ENCODE measurements around the gene DACH2. TPM values are rescaled to one million over a fixed set of nuclear protein-coding genes. Genes with fewer than 3 reads are reported as not detected.

The DACH2 gene
- total RNA-seq, 2 donors from 2014 or later, result not detected

GRCh38 chrX:86210772-86211171 is 62.5 kb downstream of the DACH2 start:
- ATAC-seq (no peak), DNase-seq (ENCODE audit: low spot score in 2 of 2) (no peak)
- H3K27ac Mint-ChIP-seq, result no peak overlapping the region
- no peaks in the 10 kb centered on the region for H3K9me3 Mint-ChIP-seq
- no peaks in the 10 kb centered on the region for H3K36me3 Mint-ChIP-seq

- no peak for DNase-seq (ENCODE audit: low spot score in 2 of 2)
- no peak for ATAC-seq
- Mint-ChIP-seq H3K9me3 (no peaks in the 10 kb centered on the region), H3K36me3 (no peaks in the 10 kb centered on the region), H3K27ac (no peak overlapping the region)
Measured at GRCh38 chrX:86215260-86215659, 67.0 kb downstream of the DACH2 start.

DNA sequence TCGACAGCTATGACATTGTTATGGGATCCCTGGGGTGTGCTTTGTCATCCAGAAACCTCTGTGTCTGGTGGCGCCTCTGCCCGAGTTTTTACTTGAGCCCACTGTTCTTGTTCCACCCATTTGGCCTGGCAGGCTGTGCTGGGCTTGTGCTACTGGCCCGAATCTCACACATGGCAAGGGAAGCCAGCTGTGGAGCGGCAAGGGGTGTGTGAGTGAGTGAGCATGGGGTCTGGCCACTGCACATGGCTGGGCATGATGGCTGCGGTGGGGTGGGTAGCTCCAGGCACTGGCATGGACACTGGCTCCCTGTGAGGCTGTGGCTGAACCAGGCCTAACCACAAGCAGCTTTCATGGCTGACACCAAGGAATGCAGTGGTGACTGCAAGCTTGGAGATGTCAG is 89.2 kb downstream of the DACH2 start:
- ATAC-seq (no peak), DNase-seq (ENCODE audit: low spot score in 2 of 2) (no peak)
- H3K27ac Mint-ChIP-seq, result no peak overlapping the region
- peaks cover 0 to 6% of the 10 kb centered on the region in 2 donors for H3K36me3 Mint-ChIP-seq
- peaks cover 0 to 9% of the 10 kb centered on the region in 2 donors for H3K9me3 Mint-ChIP-seq

DNA sequence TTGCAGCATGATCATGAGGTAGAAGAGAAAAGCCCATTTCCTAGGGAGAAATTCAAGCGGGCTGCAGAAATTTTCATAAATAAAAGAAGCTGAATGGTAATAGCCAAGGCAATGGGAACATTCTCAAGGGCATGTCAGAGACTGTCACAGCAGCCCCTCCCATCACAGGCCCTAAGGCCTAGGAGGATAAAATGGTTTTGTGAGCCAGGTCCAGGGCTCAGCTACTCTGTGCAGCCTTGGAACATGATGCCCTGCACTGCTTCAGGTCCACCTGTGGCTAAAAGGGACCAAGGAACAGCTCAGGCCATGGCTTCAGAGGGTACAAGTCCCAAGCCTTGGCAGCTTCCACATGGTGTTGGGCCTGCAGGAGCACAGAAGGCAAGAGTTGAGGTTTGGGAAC is 93.3 kb downstream of the DACH2 start:
- no peak for ATAC-seq
- peaks cover 0 to 15% of the 10 kb centered on the region in 2 donors for H3K9me3 Mint-ChIP-seq
- H3K36me3 Mint-ChIP-seq, result peaks cover 0 to 6% of the 10 kb centered on the region in 2 donors
- no peak for DNase-seq (ENCODE audit: low spot score in 2 of 2)
- no peak overlapping the region for H3K27ac Mint-ChIP-seq

DNA sequence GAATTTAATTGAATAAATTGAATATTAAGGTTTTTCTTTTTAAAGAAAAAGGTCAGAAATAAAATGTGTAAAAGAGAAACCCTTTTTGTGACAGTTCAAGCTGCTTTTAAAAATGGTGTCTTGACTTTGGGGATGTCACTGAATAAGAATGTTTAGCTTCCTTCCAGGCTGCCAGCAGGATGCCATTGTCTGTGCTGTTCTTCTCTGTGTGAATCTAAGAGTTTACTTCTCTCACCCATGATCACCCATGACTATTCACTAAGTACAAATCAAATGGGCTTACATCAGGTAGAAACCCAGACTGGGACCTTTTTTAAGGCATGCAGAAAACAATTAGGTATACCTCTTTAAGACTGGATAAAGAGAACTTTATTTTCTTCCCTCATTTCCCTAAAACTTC is 115.3 kb downstream of the DACH2 start:
- H3K36me3 Mint-ChIP-seq, result no peaks in the 10 kb centered on the region
- ATAC-seq (no peak), DNase-seq (ENCODE audit: low spot score in 2 of 2) (no peak)
- H3K9me3 Mint-ChIP-seq, result no peaks in the 10 kb centered on the region
- H3K27ac Mint-ChIP-seq, result no peak overlapping the region

- DNase-seq (ENCODE audit: low spot score in 2 of 2) (no peak), ATAC-seq (no peak)
- H3K27ac Mint-ChIP-seq, result no peak overlapping the region
- H3K36me3 Mint-ChIP-seq, result no peaks in the 10 kb centered on the region
- H3K9me3 Mint-ChIP-seq, result no peaks in the 10 kb centered on the region
Measured at GRCh38 chrX:86295293-86295692, 147.0 kb downstream of the DACH2 start.

DNA sequence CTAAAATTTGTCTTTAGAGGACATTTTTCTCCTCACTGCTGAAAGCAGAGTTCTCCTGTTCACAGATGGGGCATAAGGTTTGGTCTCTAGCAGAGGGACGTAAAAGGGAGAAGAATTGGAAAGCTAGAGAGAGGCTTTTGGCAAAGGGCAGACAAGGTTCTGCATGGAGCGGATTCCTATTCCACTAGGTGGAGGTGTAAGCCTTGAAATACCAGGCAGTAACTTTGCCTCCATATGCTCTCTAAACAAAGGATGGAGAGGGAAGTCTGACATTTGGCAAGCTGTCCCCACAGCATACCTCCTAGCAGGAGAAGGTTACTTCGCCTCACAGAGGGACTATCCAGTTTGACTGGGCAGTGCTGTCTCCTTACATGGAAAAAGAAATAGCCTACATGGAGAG is 174.7 kb downstream of the DACH2 start:
- H3K9me3 Mint-ChIP-seq, result peaks cover 9 to 21% of the 10 kb centered on the region in 2 donors
- ATAC-seq, result no peak
- peaks cover 6 to 9% of the 10 kb centered on the region in 2 donors for H3K36me3 Mint-ChIP-seq

GRCh38 chrX:86329174-86329573 is 180.9 kb downstream of the DACH2 start:
- H3K36me3 Mint-ChIP-seq, result no peaks in the 10 kb centered on the region
- DNase-seq (ENCODE audit: low spot score in 2 of 2) (no peak), ATAC-seq (no peak)
- H3K27ac Mint-ChIP-seq, result no peak overlapping the region
- peaks cover 4% of the 10 kb centered on the region in 2 donors for H3K9me3 Mint-ChIP-seq

More for the DNA sequence above, 174.7 kb downstream of the DACH2 start:
- H3K27ac Mint-ChIP-seq, result no peak overlapping the region
- DNase-seq (ENCODE audit: low spot score in 2 of 2), result no peak

DNA sequence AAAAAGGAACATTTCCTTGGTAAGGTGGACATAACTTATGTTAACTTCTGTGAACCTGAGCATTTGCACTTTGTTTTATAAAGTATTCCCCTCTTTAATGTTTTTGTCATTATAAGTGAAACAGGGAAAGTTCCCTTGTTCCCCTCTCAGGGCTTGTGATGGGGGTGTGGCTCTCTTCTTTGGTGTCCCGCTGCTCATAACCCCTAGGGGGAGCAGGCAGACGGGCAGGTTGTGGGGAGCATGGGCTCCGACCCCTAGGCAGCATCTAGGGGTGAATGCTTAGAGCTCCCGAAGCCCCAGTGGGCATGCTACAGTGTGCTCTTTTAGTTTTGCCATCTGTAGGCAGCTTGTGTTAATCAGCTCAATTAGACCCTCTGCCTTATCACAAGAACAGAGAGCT is 200.4 kb downstream of the DACH2 start:
- H3K27ac Mint-ChIP-seq, result no peak overlapping the region
- no peaks in the 10 kb centered on the region for H3K9me3 Mint-ChIP-seq
- ATAC-seq (no peak), DNase-seq (ENCODE audit: low spot score in 2 of 2) (no peak)
- no peaks in the 10 kb centered on the region for H3K36me3 Mint-ChIP-seq

DNA sequence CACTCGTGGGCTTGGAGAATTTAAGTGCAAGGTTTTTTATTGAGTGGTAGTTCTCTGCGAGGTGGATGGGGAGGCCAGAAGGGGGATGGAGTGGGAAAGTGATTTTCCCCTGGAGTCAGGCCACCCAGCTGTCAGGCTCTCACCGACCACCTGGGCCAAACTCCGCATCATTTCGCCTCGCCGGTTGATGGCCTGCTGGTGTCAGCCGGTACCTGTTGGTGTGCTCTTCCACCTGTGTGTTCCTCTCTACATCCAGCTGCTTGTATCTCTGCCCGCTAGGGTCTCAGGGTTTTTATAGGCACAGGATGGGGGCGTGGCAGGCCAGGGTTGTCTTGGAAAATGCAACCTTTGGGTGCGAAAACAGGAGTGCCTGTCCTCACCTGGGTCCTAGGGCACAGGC is 200.9 kb downstream of the DACH2 start:
- no peak for ATAC-seq
- H3K27ac Mint-ChIP-seq, result no peak overlapping the region
- no peaks in the 10 kb centered on the region for H3K36me3 Mint-ChIP-seq
- no peaks in the 10 kb centered on the region for H3K9me3 Mint-ChIP-seq
- DNase-seq (ENCODE audit: low spot score in 2 of 2), result no peak

DNA sequence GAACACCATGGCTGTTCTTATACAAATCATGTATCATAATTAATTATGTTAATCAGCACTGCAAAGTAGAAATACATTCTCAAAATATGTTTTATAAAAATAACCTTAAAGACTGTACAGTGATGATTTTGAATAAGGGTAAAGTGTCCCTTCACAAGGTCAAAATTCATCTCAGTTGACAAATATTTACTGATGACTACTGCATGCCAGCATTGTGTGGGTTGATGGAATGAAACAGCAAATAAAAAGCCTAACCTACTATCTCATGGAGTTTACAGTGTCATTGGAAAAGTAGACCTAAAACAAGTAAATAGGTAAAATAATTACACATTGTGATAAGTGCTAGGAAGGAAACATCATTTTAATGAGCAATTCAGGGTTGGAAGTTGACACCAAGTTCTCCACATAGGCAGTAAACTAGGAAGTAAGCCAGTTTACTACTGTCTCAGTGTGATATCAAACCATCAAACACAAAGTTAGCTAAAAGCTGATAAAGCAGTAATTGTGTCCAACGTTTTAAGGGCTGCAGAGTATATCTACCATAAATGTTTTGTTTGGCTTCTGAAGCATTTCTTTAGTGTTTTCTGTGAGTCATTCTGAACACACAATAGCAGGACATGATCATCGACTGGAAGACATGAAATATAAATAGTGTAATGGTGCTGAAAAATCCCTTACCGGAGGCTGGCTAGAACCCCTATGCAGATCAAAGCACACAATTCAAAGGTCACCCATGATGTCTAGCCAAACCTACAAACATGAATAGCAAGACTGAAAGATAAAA is 221.8 kb downstream of the DACH2 start:
- no peaks in the 10 kb centered on the region for H3K9me3 Mint-ChIP-seq
- ATAC-seq (no peak), DNase-seq (ENCODE audit: low spot score in 2 of 2) (no peak)
- no peaks in the 10 kb centered on the region for H3K36me3 Mint-ChIP-seq
- H3K27ac Mint-ChIP-seq, result no peak overlapping the region

DNA sequence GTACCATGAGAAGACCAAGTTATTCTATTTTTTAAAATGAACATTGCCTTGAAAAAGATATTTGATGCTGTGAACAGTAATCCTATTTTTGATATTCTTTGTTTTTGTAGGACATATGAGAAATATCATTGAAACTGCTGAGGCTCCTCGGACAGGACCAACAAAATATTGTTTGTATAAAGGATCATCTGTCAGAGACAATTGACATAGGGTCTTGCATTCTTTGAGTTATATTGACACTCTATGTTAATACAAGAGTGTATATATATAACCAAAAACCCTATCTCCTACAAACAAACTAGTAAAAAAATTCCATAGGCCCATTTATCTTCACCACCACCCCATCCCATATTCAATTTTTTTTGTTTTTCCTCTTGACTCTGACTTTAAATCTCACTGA is 222.7 kb downstream of the DACH2 start:
- no peaks in the 10 kb centered on the region for H3K9me3 Mint-ChIP-seq
- no peaks in the 10 kb centered on the region for H3K36me3 Mint-ChIP-seq
- no peak for ATAC-seq
- H3K27ac Mint-ChIP-seq, result no peak overlapping the region
- DNase-seq (ENCODE audit: low spot score in 2 of 2), result no peak

DNA sequence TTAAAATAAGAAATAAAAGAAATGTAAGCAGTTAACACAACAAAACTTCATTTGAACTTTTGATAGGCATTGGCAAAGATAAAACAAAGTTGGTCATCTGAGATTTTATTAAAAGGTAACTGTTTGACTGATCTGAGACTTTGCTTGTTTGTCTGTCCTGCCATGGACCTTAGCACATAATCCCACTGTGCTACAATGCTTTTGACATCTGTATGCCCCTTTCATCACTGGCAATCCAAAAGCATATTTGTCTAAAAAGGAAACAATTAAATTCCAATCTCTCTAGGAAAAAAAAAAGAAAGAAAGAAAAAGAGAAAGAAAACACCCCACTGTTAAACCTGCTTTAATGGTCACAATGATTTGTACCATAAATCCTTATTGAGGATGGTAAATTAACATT is 231.0 kb downstream of the DACH2 start:
- Mint-ChIP-seq H3K9me3 (no peaks in the 10 kb centered on the region), H3K27ac (no peak overlapping the region), H3K36me3 (no peaks in the 10 kb centered on the region)
- DNase-seq (ENCODE audit: low spot score in 2 of 2) (no peak), ATAC-seq (no peak)

GRCh38 chrX:86383681-86384540 is 235.7 kb downstream of the DACH2 start:
- ATAC-seq (no peak), DNase-seq (ENCODE audit: low spot score in 2 of 2) (no peak)
- no peaks in the 10 kb centered on the region for H3K9me3 Mint-ChIP-seq
- no peaks in the 10 kb centered on the region for H3K36me3 Mint-ChIP-seq
- H3K27ac Mint-ChIP-seq, result no peak overlapping the region

- DNase-seq (ENCODE audit: low spot score in 2 of 2) (no peak), ATAC-seq (no peak)
- H3K9me3 Mint-ChIP-seq, result no peaks in the 10 kb centered on the region
- H3K27ac Mint-ChIP-seq, result no peak overlapping the region
- no peaks in the 10 kb centered on the region for H3K36me3 Mint-ChIP-seq
Measured at GRCh38 chrX:86407371-86407770, 259.1 kb downstream of the DACH2 start.

DNA sequence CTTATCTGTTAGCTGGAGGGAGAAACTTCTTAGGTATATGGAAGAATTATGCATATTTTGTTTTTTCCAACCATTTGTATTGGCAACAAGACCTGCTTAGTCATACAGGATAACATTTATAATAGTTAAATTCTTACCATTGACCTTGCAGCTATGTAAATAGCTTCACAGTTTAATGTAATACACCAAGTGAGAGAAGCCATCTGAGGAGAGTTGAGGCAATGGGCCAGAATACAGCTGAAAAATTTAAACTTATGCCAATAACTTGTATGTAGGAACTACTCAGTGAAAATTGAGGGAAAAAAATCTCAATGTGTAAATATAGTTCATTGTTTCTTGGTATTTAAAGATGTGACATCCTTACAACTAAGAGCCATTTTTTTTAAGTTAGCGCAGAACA is 273.5 kb downstream of the DACH2 start:
- H3K36me3 Mint-ChIP-seq, result no peaks in the 10 kb centered on the region
- no peak for ATAC-seq
- DNase-seq (ENCODE audit: low spot score in 2 of 2), result no peak

GRCh38 chrX:86436116-86436515 is 287.9 kb downstream of the DACH2 start:
- Mint-ChIP-seq H3K27ac (no peak overlapping the region), H3K9me3 (peaks cover 0 to 3% of the 10 kb centered on the region in 2 donors), H3K36me3 (no peaks in the 10 kb centered on the region)
- no peak for ATAC-seq
- no peak for DNase-seq (ENCODE audit: low spot score in 2 of 2)

More for the DNA sequence above, 273.5 kb downstream of the DACH2 start:
- peaks cover 4 to 10% of the 10 kb centered on the region in 2 donors for H3K9me3 Mint-ChIP-seq
- no peak overlapping the region for H3K27ac Mint-ChIP-seq
